ENCODE measurements around the gene TTC29. TPM values are rescaled to one million over a fixed set of nuclear protein-coding genes. Genes with fewer than 3 reads are reported as not detected.

The TTC29 gene
- total and polyA plus RNA-seq, 2 donors, result 0.37 TPM; not detected in 1

GRCh38 chr4:146932116-146932515 is 13.5 kb downstream of the TTC29 start:
- WGBS, result 84% methylated on average over 1 of the region's 1 CpG
- Histone ChIP-seq H3K27ac (ENCODE audit: low read depth) (no peak overlapping the region), H3K4me3 (ENCODE audit: low read depth, low read length) (no peak overlapping the region), H3K36me3 (ENCODE audit: insufficient read depth) (no peaks in the 10 kb centered on the region), H3K4me1 (ENCODE audit: insufficient read depth) (no peaks in the 10 kb centered on the region)
- no peak for DNase-seq (ENCODE audit: extremely low spot score)

GRCh38 chr4:146930673-146931072 is 15.0 kb downstream of the TTC29 start:
- Histone ChIP-seq H3K4me3 (ENCODE audit: low read depth, low read length) (no peak overlapping the region), H3K4me1 (ENCODE audit: insufficient read depth) (no peaks in the 10 kb centered on the region), H3K27ac (ENCODE audit: low read depth) (no peak overlapping the region), H3K36me3 (ENCODE audit: insufficient read depth) (peaks cover under 1% of the 10 kb centered on the region)
- DNase-seq (ENCODE audit: extremely low spot score), result no peak
- WGBS, result 76% methylated on average over 2 of the region's 2 CpGs

GRCh38 chr4:146927695-146928094 is 18.0 kb downstream of the TTC29 start:
- WGBS, result 55% methylated on average over 2 of the region's 2 CpGs
- Histone ChIP-seq H3K36me3 (ENCODE audit: insufficient read depth) (peaks cover 2% of the 10 kb centered on the region), H3K4me3 (ENCODE audit: low read depth, low read length) (no peak overlapping the region), H3K4me1 (ENCODE audit: insufficient read depth) (no peaks in the 10 kb centered on the region), H3K27ac (ENCODE audit: low read depth) (no peak overlapping the region)
- DNase-seq (ENCODE audit: extremely low spot score), result no peak

- Histone ChIP-seq H3K36me3 (ENCODE audit: insufficient read depth) (no peaks in the 10 kb centered on the region), H3K4me3 (ENCODE audit: low read depth, low read length) (no peak overlapping the region), H3K4me1 (ENCODE audit: insufficient read depth) (no peaks in the 10 kb centered on the region), H3K27ac (ENCODE audit: low read depth) (no peak overlapping the region)
- DNase-seq (ENCODE audit: extremely low spot score), result no peak
Measured at GRCh38 chr4:146916479-146917076, 29.1 kb downstream of the TTC29 start.

- Histone ChIP-seq H3K4me1 (ENCODE audit: insufficient read depth) (no peaks in the 10 kb centered on the region), H3K4me3 (ENCODE audit: low read depth, low read length) (no peak overlapping the region), H3K36me3 (ENCODE audit: insufficient read depth) (no peaks in the 10 kb centered on the region), H3K27ac (ENCODE audit: low read depth) (no peak overlapping the region)
- 32% methylated on average over 1 of the region's 1 CpG for WGBS
- no peak for DNase-seq (ENCODE audit: extremely low spot score)
Measured at GRCh38 chr4:146915132-146915531, 30.5 kb downstream of the TTC29 start.

- Histone ChIP-seq H3K4me1 (ENCODE audit: insufficient read depth) (no peaks in the 10 kb centered on the region), H3K27ac (ENCODE audit: low read depth) (no peak overlapping the region), H3K36me3 (ENCODE audit: insufficient read depth) (no peaks in the 10 kb centered on the region), H3K4me3 (ENCODE audit: low read depth, low read length) (no peak overlapping the region)
- DNase-seq (ENCODE audit: extremely low spot score), result no peak
- 85% methylated on average over 5 of the region's 5 CpGs for whole genome bisulfite sequencing
Measured at GRCh38 chr4:146900295-146900694, 45.4 kb downstream of the TTC29 start.

- Histone ChIP-seq H3K27ac (ENCODE audit: low read depth) (no peak overlapping the region), H3K4me1 (ENCODE audit: insufficient read depth) (no peaks in the 10 kb centered on the region), H3K36me3 (ENCODE audit: insufficient read depth) (no peaks in the 10 kb centered on the region), H3K4me3 (ENCODE audit: low read depth, low read length) (no peak overlapping the region)
- DNase-seq (ENCODE audit: extremely low spot score), result no peak
- WGBS, result 81% methylated on average over 3 of the region's 3 CpGs
Measured at GRCh38 chr4:146890301-146890700, 55.4 kb downstream of the TTC29 start.

- no peak for DNase-seq (ENCODE audit: extremely low spot score)
- WGBS, result 84% methylated on average over 3 of the region's 3 CpGs
- no peaks in the 10 kb centered on the region for H3K4me1 ChIP-seq (ENCODE audit: insufficient read depth)
Measured at GRCh38 chr4:146883070-146883469, 62.6 kb downstream of the TTC29 start.

GRCh38 chr4:146857298-146857697 is 88.4 kb downstream of the TTC29 start:
- H3K36me3 ChIP-seq (ENCODE audit: insufficient read depth), result no peaks in the 10 kb centered on the region
- no peak overlapping the region for H3K27ac ChIP-seq (ENCODE audit: low read depth)
- no peaks in the 10 kb centered on the region for H3K4me1 ChIP-seq (ENCODE audit: insufficient read depth)
- DNase-seq (ENCODE audit: extremely low spot score), result no peak
- 57% methylated on average over 3 of the region's 3 CpGs for WGBS
- H3K4me3 ChIP-seq (ENCODE audit: low read depth, low read length), result no peak overlapping the region

More at GRCh38 chr4:146883070-146883469, 62.6 kb downstream of the TTC29 start:
- H3K4me3 ChIP-seq (ENCODE audit: low read depth, low read length), result no peak overlapping the region
- no peaks in the 10 kb centered on the region for H3K36me3 ChIP-seq (ENCODE audit: insufficient read depth)
- no peak overlapping the region for H3K27ac ChIP-seq (ENCODE audit: low read depth)

- H3K27ac ChIP-seq (ENCODE audit: low read depth), result no peak overlapping the region
- H3K4me1 ChIP-seq (ENCODE audit: insufficient read depth), result no peaks in the 10 kb centered on the region
- no peak for DNase-seq (ENCODE audit: extremely low spot score)
- no peak overlapping the region for H3K4me3 ChIP-seq (ENCODE audit: low read depth, low read length)
- no peaks in the 10 kb centered on the region for H3K36me3 ChIP-seq (ENCODE audit: insufficient read depth)
- 86% methylated on average over 4 of the region's 4 CpGs for WGBS
Measured at GRCh38 chr4:146855761-146856160, 89.9 kb downstream of the TTC29 start.

GRCh38 chr4:146852360-146852759 is 93.3 kb downstream of the TTC29 start:
- H3K4me1 ChIP-seq (ENCODE audit: insufficient read depth), result no peaks in the 10 kb centered on the region
- no peaks in the 10 kb centered on the region for H3K36me3 ChIP-seq (ENCODE audit: insufficient read depth)
- 56% methylated on average over 2 of the region's 2 CpGs for WGBS
- H3K27ac ChIP-seq (ENCODE audit: low read depth), result no peak overlapping the region
- DNase-seq (ENCODE audit: extremely low spot score), result no peak
- no peak overlapping the region for H3K4me3 ChIP-seq (ENCODE audit: low read depth, low read length)

- no peaks in the 10 kb centered on the region for H3K36me3 ChIP-seq (ENCODE audit: insufficient read depth)
- H3K4me3 ChIP-seq (ENCODE audit: low read depth, low read length), result no peak overlapping the region
- no peaks in the 10 kb centered on the region for H3K4me1 ChIP-seq (ENCODE audit: insufficient read depth)
- no peak for DNase-seq (ENCODE audit: extremely low spot score)
- no peak overlapping the region for H3K27ac ChIP-seq (ENCODE audit: low read depth)
- WGBS, result 75% methylated on average over 5 of the region's 5 CpGs
Measured at GRCh38 chr4:146847345-146847744, 98.3 kb downstream of the TTC29 start.

GRCh38 chr4:146846882-146847281 is 98.8 kb downstream of the TTC29 start:
- WGBS, result 42% methylated on average over 6 of the region's 6 CpGs
- no peak for DNase-seq (ENCODE audit: extremely low spot score)
- no peaks in the 10 kb centered on the region for H3K4me1 ChIP-seq (ENCODE audit: insufficient read depth)

GRCh38 chr4:146844761-146845160 is 100.9 kb downstream of the TTC29 start:
- 43% methylated on average over 4 of the region's 4 CpGs for WGBS
- no peaks in the 10 kb centered on the region for H3K36me3 ChIP-seq (ENCODE audit: insufficient read depth)
- H3K27ac ChIP-seq (ENCODE audit: low read depth), result no peak overlapping the region
- H3K4me3 ChIP-seq (ENCODE audit: low read depth, low read length), result no peak overlapping the region
- no peak for DNase-seq (ENCODE audit: extremely low spot score)
- H3K4me1 ChIP-seq (ENCODE audit: insufficient read depth), result no peaks in the 10 kb centered on the region

More at GRCh38 chr4:146846882-146847281, 98.8 kb downstream of the TTC29 start:
- Histone ChIP-seq H3K27ac (ENCODE audit: low read depth) (no peak overlapping the region), H3K36me3 (ENCODE audit: insufficient read depth) (no peaks in the 10 kb centered on the region), H3K4me3 (ENCODE audit: low read depth, low read length) (no peak overlapping the region)

GRCh38 chr4:146842876-146843275 is 102.8 kb downstream of the TTC29 start:
- 86% methylated on average over 1 of the region's 1 CpG for WGBS
- Histone ChIP-seq H3K36me3 (ENCODE audit: insufficient read depth) (no peaks in the 10 kb centered on the region), H3K27ac (ENCODE audit: low read depth) (no peak overlapping the region), H3K4me1 (ENCODE audit: insufficient read depth) (no peaks in the 10 kb centered on the region), H3K4me3 (ENCODE audit: low read depth, low read length) (no peak overlapping the region)
- no peak for DNase-seq (ENCODE audit: extremely low spot score)

All from urinary bladder (tissue), 4 donors.